NAMALWA (cell line): Measurements from ENCODE around the gene MRPS7.
A peak's percentile ranks its signal among the peaks of the same experiment; 100 is the strongest.
"Not testable (repeated sequence)": the region's sequence is repeated elsewhere in the genome, so short reads cannot be mapped to it uniquely, and the experiment has no call there.

ENCODE experiments used
- DNase-seq: peaks from one replicate; pipeline ENCODE4 v3.0.0-alpha.2; 2015; ENCODE audit warnings: low spot score

MRPS7 gene

DNA sequence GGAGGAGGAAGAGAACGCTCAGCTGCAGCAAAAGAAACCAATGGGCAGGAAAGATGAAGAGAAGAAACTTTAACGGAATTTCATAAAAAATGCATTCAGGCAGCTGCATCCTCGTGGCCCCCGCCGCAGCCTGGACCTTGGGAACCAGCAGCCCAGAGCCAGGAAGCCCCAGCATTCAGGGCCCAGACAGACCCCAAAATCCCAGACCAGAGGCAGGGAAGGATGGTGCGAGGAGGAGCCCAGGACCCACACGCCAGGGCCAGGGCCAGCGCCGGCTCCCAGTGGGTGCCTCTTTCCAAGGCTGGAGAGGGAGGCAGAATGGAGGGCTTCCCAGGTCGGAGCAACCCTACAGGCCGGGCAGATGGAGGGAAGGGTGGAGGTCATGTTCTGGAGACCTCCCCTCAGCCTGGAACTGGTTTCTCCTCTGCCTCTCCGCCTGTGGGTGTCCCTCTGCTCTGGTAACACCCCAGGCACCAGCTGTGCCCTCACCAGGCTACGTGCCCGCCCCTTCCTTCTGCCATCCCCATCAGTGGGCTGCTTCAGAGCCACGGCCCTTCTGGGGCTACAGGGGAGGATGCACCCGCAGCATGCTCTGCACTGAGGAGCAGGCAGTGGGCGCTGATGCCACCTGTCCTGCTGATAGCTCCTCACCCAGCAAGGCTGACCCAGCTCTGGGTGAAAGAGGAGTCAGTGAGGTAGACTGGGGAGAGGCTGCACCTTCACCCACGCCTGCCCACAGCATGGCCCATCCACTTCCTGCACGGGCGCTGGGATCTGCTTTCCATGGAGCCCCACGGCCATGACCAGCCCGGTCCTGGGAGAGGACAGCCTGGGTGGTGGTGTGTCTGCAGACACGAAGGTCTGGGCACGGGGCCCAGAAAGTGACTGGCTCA, 10.5 kb downstream of the MRPS7 start:
- peak; percentile 46 for DNase-seq

- no peak for DNase-seq
Measured at GRCh38 chr17:75272848-75273184, 11.1 kb downstream of the MRPS7 start.

DNA sequence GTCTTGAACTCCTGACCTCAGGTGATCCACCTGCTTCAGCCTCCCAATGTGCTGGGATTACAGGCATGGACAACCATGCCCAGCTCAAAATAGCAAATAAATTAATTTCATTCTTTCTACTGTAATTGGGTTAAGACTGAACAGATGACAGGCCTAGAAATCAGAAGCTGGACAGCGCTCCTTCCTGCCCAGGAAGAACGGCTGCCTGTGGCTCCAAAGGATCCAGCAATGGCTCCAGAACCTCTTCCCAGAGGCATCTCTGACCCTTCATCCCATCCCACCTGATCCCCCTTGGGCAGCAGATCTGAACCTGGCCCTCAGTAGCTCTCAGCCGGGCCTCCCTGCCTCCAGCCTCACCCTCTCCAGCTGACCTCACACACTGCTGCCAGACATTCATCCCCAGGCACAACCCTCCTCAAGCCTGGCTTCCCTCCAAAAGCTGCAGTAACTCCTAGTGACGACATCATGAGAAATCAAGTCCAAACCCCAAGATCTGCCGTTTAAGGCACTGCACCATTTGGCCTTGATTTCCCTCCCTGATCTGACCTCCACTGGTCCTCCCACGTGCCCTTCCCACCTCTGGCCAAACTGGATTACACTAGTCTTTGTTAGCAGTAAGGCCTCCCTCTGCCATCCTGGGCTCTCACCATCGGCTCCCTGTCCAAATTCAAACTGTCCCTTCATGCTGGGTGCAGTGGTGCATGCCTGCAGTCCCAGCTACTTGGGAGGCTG, 12.5 kb downstream of the MRPS7 start:
- no peak for DNase-seq

DNA sequence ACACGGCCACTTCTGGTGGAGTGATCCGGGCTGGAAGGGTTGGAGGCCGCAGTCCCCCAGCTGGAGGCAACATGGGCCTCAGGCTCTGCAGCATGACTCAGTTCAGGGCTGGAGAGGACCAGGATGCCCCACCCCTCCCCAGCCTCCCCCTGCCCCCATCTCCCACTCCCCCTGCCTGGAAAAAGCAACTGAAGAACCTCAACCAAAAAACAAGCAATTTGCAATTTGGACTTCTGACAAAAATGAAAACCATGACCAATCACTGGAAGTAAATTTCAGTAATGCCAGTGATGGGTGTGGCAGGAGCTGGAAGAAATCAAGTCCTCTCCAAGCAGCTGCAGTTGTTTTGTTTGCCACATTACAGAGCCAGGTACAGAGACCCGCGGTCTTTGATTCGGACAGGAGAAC, 16.0 kb downstream of the MRPS7 start:
- DNase-seq = no peak

DNA sequence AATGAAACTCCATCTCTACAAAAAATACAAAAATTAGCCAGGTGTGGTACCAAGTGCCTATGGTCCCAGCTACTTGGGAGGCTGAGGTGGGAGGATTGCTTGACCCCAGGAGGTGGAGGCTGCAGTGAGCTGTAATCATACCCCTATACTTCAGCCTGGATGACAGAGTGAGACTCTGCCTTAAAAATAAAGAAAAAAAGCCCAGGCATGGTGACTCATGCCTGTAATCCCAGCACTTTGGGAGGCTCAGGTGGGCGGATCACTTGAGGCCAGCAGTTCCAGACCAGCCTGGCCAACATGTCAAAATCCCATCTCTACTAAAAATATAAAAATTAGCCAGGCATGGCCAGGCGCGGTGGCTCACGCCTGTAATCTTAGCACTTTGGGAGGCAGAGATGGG, 18.5 kb downstream of the MRPS7 start:
- DNase-seq = not testable (repeated sequence)

GRCh38 chr17:75285123-75285522, 23.4 kb downstream of the MRPS7 start:
- no peak for DNase-seq

DNA sequence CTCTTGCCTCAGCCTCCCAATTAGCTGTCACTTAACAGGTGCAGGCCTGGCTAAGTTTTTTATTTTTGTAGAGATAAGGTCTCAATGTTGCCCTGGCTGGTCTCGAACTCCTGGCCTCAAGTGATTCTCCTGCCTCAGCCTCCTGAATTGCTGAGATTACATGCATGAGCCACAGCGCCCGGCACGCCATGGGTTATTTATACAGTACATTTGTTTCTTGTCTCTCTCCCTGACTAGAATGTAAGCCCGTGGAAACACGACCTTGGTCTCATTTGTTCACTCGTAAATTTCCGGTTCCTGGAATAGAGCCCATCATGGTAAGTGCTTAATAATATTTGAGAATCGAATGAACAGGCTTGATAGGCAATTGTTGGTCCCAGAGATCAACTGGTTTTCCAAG, 25.5 kb downstream of the MRPS7 start:
- DNase-seq = no peak

DNA sequence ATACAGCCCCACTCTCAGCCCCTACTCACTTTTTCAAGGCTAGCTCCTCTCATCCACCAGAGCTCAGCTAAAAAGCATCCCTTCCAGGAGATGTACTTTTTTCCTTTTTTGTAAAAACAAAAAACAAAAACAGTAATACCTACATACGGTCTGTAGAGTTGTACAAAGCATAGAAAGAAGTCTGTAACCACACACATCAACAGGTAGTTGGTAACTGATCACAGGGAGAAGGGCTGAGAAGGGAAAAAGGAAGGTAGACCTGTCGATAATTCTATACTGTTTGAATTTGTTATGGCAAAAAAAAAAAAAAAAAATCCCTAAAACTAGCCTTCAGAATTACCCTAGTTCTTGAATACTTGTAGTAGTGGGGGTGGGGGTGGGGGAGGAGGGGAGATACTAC, 26.7 kb downstream of the MRPS7 start:
- DNase-seq = no peak

DNA sequence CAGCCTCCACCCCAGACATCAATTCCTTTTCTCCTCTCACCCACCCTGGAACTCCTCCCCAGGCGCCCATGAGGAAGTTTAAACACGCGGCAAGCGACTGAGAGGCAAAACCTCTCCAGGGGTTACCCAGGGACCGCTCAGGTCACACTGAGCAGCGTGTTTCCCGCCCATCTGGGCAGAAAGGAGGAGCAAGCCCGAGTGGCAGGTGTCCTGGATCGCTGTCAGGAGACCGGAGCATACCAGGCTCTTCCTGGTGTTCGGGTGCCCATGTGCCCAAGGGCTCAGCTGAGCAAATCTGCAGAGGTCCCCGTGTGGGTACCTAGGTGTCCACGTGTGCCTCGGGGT, 27.1 kb downstream of the MRPS7 start:
- peak; percentile 85 for DNase-seq

- peak; percentile 99 for DNase-seq
Measured at GRCh38 chr17:75289115-75289831, 27.6 kb downstream of the MRPS7 start, which contains the start of gene SLC25A19. Gene SLC25A19 (minus strand): TSS chr17:75289433. CDS start chr17:75286764, 2,669 bp downstream.

- DNase-seq = peak; percentile 88
Measured at GRCh38 chr17:75289832-75290337, 28.2 kb downstream of the MRPS7 start.

GRCh38 chr17:75292810-75293448, 31.2 kb downstream of the MRPS7 start:
- DNase-seq = not testable (repeated sequence)

DNA sequence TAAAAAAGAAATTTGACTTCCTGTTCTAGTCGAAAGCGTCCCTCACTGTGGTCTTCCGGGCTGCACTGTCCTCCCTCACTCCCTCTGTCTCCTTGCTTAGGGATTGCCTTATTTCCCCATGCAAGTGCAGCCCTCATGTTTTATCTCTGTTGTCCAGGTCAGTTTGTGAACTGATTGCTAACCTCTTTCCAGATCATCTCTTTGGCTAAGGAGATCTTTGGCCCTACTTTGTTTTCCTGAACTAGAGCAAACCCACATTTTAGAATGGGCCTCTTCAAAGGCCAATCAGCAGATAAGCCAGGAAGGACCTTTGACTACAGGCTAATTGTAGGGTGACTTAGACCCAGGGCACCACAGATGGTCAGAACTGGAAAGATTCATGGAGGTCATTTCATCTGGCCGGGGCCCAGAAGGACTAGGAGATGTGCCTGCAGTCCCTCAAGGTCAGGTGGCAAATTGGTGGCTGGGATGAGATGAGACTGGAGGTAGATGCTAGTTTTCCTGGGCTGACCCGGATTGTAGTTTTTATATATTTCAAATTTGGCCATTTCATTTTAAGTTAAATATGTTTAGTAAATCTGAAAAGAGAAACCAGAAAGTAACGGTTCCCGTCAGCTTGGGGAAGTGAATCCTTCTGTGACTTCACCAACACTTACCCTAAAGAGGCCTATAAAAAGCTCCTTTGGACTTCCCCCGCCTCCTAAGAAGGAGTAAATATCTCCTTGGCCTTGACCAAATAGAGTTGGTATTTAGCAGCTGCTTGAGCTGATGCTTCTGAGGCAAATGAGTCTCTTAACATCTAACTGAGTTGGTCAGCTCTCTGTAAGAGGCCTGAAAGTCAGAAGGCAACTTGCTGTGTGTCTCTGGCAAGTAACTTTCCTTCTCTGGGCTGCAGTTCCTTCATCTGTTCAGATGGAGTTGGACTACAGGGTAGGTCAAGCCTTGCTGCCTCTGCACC, 33.8 kb downstream of the MRPS7 start:
- DNase-seq = peak; percentile 95

DNA sequence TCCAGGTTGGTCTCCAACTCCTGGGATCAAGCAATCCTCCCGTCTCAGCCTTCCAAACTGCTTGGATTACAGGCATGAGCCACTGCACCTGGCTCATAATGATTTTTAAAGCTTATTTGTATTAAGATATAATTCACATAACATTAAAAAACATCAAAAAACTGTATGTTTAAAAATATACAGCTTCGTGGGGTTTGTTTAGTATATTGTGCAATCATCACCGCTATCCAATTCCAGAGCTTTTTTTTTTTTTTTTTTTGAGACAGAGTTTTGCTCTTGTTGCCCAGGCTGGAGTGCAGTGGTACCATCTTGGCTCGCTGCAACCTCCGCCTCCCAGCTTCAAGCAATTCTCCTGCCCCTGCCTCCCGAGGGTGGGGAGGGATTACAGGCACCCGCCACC, 38.6 kb downstream of the MRPS7 start:
- DNase-seq = no peak

DNA sequence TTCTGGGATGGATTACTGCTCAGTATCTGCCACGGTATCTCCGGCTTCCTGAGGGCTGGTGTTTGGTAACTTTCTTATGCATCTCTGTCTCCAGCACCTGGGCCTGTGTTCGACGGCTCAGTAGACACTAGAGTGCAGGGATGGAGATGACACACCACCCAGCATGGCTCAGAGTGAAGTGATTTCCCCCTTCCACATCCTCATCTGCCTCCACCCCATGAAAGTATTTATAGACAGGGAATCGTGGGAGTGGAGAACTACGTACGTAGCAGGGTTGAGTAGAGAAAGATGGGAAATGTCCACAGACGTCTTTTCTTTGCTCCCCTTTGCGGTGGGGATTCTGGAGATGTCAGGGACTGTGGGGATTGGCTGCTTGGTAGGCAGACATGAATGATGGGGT, 39.4 kb downstream of the MRPS7 start:
- no peak for DNase-seq

DNA sequence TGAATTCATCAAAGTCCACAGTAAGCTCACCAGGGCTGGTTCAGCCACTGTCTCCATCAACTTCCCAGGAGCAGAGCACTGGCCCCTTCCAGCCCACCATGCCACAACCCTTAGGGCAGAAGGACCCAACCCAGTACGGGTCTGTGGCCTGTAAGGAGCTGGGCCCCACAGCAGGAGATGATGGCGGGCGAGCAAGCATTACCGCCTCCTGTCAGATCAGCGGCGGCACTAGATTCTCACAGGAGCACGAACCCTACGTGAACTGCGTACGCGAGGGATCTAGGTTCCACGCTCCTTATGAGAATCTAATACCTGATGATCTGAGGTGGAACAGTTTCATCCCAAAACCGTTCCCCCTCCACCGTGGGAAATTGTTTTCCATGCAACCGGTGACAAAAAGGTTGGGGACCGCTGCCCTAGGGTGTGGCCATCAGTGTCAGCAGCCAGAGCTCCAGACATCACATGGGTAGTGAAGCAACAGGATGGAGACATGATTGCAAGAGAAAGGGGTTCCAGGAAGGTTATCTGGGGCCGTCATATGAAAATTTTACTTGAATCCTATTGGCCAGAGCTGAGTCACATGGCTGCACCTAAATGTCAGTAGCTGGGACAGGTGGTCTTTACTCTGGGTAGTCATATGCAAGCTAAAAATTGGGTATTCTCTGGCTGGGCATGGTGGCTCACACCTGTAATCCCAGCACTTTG, 40.0 kb downstream of the MRPS7 start:
- DNase-seq = no peak

GRCh38 chr17:75307957-75308731, 46.5 kb downstream of the MRPS7 start:
- no peak for DNase-seq

DNA sequence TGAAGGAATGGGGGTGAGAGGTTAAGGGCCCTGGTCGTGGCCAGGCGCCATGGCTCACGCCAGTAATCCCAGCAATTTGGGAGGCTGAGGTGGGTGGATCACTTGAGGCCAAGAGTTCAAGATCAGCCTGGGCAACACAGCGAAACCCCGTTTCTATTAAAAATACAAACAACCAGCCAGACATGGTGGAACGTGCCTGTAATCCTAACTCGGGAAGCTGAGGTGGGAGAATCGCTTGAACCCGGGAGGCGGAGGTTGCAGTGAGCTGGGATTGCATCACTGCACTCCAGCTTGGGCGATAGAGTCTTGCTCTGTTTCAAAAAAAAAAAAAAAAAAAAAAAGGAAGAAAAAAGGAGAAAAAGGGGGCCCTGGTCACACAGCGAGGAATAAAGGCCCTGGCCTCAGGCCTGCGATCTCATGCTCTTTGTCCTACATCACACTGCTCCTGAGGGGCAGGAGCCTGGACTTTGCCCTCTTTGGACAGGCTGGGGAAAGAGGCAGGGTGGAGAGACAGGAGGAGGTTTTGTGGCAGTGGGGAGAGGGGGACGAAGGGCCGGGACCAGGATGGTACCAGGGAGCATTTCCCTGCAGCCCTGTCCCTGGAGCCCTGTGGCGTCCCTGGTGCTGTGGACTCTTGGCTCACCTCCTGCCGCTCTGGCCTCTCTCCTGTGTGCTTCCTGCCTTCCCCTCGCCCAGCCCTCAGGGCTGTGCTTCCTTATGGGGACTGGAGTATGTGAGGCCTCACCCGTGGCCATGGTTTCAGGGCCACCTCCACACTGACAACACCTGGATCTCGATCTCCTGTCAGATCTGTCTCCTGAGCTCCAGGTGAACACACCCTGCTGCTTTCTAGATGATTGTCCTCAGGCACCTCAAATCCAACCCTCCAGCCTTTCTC, 47.3 kb downstream of the MRPS7 start:
- DNase-seq = no peak
